Embryonic facial prominence (tissue), 1 donor: Measurements from ENCODE around the gene MYH14.
A peak's percentile ranks its signal among the peaks of the same experiment; 100 is the strongest.
"Not testable (repeated sequence)": the region's sequence is repeated elsewhere in the genome, so short reads cannot be mapped to it uniquely, and the experiment has no call there.

ENCODE experiments used
- DNase-seq: peaks from one replicate; pipeline ENCODE4 v3.0.0-alpha.2; 2016; ENCODE audit errors: extremely low spot score

The MYH14 gene

DNA sequence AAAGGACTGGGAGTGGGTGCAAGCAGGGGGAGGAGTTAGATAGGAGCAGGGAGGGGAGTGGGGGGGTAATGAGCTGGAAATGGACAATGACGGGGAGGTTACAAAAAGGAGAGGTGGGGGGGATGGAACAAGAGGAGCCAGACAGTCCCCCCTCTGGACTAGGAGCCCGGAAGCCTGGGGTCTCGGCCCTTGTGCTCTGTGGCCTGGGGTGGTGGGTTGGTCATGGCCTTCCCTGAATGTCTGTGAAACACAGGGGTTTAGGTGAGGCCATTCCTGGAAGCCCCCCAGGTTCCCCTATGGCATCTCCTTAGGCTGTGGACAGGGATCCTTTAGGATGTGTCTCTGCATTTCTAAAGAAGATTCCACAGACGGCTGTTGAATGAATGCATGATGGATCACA is 113.7 kb downstream of the MYH14 start:
- DNase-seq: no peak

DNA sequence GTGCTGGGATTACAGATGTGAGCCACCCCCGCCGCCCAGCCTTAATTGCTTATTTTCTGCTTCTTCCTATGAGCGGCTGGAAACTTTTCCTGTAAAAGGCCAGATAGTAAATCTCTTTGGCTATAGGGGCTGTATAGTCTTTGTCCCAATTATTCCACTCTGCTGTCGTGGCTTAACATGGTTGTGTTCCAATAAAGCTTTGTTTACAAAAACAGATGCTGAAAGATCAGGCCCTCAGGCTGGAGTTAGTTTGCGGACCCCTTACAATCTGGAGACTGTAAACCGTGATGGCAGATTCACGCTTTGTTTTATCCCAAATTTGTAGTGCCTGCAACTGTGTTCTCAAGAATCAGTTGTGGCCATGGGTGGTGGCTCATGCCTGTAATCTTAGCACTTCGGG is 115.0 kb downstream of the MYH14 start:
- DNase-seq: no peak

DNA sequence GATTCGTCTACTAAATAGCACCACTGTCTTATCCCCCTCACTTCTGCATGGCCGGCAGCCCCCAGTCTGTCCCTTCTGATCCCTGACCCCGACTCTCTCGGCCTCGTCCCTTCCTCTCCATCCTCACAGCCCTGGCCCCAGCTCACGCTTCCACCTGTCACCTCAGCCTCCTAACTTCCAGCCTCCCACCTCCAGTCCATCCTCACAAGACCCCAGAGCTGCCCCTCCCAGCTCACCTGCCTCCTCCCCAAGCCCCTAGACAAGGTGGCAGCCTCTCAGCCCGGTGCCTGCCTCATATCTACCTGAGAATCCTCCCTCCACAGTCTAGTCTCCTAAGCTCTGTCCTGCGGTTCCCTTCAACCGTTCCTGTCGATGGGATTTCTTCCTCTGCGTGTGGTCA is 115.7 kb downstream of the MYH14 start:
- no peak for DNase-seq

DNA sequence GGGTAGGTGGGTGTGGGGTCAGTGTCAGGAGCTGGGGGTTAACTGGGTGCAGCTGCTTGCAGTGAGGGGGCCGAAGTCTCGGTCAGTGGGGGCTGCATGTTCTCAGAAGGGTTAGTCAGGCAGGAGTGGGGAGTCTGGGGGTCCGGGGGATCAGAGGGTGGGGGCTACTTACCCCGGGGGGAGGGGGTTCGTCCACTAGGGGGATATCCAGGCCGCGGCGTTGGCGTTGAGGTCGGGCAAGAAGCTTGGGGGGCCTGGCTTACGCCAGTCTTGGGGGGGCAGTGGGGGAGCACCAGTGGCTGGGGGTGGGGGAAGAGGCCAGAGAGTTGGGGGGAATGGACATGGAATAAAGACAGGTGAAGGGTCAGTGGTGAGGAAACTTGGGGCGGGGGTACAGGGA is 116.6 kb downstream of the MYH14 start:
- DNase-seq: no peak

DNA sequence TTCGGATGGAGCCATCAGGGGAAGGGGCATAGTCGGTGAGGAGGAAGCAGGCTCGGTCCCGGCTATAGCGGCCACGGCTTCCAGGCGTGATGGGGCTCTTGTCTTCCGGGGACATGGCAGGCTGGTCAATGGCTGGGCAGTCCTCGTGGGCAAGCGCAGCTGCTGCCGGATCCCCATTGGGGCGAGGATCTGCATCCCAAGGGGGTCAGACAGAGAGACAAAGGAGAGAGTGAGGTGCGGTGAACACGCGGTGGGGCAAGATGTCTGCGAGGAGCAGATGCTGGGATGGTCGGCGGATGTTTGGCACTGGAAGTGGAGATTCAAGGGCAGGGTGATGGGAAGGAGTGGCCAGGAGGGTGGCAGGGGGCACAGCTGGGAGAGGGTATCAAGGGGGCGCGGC is 117.2 kb downstream of the MYH14 start:
- DNase-seq: no peak

DNA sequence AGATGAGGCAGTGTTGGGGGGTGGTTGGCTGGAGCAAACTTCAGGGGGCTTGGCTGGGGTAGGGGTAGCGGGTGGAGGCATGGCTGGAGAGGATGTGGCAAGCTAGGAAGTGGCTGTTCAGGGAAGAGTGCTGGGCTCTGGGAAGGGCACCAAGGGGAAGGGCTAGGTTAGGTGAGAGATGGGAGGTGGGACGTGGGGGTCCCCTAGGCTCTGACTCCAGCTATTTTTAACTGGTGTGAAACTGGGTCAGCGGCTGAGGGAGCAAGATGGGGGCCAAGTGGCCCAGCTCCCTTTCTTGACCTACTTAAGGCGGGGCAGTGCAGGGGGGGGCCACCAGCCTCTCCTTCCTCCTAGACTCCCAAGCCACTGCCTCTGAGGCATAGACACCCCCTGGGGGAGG is 118.4 kb downstream of the MYH14 start:
- DNase-seq: no peak

DNA sequence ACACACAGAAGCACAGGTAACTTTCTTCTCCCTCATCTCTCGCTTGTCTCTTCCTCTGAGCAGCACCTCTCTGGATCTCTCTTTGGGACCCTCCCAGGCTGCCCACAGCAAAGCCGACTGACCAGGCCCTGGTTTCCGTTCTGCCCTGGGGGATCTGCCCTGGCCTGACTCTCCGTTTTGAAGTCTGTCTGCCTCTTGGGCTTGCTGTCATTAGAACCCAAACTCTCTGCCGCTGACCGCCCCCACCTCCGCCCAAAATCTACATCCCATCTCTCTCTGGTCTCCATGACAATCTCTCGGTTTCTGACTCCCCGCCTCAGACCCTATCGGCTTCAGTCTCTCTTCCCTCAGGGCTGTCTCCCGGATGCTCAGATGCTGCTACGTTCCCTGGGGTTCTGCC is 118.8 kb downstream of the MYH14 start:
- DNase-seq: no peak

DNA sequence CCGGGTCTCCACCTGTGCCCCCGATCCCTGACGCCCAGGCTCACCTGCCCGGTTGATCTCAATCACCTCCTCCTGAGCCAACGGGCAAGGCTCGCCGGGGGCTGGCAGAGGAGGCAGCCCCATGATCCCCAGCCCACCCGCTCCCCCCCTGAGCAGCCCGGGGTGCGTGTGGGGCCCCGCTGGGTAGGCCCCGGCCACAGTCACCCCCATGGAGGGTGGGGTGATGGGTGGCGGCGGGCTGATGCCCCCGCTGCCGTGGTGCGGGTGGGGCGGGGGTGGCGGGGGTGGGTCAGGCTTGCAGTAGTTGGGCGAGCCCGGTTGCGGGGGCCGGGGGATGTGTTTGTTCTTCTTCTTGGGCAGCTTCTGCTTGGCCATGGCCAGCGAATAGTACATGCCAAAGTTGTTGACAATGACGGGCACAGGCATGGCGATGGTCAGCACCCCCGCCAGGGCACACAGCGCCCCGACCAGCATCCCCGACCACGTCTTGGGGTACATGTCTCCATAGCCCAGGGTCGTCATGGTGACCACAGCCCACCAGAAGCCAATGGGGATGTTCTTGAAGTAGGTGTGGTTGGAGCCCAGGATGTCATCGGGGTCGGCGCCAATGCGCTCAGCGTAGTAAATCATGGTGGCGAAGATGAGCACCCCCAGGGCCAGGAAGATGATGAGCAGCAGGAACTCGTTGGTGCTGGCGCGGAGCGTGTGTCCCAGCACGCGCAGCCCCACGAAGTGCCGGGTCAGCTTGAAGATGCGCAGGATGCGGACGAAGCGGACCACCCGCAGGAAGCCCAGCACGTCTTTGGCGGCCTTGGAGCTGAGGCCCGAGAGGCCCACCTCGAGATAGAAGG is 119.7 kb downstream of the MYH14 start:
- DNase-seq: no peak

DNA sequence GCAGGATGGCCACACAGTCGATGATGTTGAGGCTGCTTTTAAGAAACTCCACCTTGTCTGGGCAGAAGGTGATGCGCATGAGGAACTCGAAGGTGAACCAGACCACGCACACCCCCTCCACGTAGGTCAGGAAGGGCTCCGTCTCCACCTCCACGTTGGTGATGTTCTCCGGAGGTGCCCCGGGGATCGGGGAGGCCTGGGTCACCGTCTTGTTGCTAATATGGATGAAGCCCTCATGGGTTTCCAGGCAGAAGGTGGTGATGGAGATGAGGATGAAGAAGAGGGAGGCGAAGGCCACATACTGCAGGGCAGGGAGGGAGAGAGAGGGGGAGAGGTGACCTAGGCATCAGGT is 120.3 kb downstream of the MYH14 start:
- no peak for DNase-seq

DNA sequence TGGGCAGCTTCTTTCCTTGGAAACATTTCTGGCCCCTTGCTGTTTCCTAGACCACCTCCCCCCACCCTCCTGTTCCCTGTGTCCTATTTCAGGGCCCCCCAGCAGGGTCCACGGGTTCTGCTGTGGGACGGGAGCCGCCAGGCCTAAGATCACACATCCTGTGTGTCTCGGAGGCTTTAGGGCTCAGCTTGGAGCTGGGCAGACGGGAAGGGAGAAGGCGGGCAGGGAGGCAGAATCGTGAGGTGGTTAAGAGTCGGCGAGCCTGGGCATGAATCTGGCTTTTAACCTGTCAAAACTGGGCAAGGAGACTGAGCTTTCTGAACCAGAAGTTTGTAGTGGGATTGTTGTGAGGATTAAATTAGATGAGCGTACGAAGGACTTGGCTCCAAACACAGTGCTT is 120.9 kb downstream of the MYH14 start:
- no peak for DNase-seq

DNA sequence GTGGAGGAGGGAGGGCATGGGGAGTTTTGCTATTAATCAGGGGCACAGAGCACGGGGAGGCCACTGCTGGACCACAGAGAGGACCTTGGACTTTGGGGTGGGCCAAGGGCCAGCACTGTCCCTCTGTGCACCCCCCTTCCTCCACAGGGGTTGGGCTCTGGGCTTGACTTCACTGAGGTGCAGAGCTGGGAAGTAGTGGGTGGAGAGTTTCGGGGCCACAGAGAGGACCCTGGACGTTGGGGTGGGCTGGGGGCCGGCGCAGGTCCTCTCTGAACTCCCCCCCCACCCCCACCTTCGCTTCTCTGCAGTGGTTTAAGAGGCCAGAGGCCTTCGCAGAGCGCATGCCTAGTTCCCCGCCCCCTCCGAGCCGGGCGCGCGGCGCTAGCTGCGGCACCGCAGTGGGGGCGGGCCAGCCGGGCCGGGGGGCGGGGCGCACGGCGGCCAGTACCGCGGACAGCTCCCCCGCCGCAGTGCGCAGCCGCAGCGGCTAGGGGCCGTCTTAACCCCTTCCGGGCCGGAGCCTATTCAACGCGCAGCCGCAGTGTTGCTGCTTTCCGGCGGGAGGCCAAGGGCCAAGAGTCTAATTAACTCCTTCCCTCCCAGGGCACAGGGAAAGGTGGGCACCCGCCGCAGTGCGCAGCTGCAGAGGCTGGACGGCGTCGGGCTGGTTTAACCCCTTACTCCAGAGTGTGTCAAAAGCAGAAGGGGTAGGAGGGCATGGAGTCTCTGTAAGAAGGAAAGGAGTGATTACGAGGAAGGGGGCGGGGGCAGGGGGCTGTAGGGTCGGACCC is 122.1 kb downstream of the MYH14 start:
- no peak for DNase-seq

DNA sequence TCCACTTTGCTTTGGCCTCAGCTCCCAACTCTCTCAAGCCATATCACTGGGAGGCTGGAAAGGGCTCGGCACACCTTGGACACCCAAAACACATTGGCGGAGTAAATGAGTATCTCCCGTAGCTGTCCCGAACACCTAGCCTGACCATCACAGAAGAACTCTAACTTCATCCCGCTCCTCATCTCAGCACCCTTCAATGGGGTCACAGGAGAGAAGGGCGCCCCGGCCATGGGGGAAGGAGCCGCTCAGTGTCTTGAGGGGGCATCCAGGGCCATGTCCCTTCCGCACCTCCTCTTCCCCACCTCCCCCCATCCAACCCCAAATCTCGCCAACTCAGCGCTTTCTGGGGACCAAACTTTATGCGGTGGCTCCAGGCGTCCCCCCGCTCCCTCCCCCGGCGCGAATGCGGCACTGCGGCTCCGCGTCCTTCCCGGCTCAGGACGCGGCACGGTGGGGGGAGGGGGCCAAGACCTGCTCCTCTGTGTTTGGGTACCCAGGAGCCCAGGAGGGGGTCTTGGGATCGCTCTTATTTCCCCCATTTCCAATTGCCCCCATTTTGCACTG is 122.8 kb downstream of the MYH14 start:
- no peak for DNase-seq

DNA sequence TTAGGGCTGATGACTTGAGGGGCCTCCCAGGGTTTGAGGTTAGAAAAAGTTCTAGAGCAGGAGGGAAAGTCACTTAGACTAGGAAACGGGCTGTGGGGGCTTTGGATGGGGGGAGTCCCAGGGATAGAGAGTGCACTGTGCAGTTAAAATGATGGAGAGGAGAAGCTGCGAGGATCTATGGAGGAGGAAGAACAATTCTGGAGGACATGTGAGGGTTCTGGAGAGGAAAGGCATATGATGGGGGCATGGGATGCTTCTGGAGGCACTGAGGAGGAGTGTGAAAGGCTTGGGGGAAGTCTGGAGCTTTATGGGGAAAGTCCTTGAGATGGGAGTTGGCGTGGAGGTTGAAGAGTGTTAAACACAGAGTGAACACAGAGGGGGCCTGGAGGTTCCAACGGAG is 123.6 kb downstream of the MYH14 start:
- DNase-seq: no peak

DNA sequence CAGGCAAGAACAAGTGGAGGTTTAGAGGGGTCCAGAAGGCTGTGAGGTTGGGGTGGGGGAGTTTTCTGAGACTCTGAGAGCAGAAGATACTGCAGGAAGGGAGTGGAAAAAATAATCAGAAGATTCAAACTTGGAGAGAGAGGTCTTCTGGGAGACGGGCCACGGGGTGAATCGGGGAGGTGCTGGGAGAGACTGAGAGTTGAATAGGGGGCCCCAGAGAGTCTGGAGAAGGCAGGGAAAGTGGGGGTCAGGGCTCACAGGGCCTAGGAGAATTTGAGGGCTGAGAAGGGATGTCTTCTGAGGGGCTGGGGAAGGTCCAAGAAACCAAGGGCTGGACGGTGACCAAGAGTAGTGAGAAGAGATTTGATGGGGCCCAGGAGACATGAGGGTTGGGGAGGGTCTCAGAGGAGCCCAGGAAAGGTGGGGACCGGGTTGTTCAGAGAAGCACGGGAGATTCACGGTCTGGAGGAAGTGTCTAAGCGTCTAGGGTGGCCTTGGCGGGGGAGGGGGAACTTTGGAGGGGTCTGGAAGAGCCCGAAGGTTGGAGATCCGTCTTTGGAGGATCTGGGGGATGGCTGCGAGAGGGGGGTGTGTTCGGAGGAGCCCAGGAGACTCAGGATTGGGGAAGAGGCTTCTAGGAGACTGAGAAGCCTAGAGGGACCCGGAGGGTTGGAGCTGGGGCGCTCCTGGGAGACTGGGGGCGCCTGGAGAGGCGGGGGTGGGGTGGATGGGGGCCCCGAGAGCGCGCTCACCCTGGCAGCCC is 124.2 kb downstream of the MYH14 start:
- no peak for DNase-seq

DNA sequence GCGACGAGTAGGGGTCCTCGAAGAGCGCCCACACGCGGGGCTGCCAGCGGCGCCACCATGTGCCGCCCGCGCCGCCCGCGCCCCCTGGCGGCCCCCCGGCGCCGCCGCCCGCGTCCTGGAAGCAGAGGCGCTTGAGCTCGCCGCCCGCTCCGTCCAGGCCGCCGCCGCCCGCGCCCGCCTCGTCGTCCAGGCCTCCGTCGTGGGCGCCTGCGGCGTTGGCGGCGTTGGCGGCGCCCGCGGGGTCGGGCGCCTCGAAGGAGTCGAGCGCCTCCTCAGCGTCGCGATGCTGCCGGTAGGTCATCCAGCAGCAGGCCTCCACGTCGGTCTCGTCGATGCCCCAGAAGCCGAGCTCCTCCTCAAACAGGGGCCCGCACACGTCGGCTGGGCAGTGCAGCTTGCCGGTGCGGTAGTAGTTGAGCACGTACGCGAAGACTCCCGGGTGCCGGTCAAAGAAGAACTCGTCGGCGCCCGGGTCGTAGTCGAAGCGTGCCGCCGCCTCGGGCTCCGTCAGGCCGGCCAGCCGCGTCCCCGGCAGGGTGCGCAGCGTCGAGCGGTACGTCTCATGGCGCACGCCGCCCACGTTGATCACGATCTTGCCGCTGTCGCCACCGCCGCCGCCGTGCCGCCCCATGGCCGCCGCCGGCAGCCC is 124.9 kb downstream of the MYH14 start:
- no peak for DNase-seq

DNA sequence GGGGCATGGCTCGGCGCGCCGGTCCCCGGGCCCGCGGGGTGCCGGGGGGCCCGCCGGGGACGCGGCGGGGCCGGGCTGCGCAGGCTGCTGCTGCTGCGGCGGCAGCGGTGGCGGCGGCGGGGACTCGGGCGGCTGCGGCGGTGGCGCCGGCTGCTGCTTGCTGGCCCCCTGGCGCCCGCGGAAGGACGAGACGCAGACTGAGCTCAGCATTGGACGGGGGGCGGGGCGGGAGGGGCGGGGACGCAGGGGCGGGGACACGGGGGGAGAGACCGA is 125.4 kb downstream of the MYH14 start:
- no peak for DNase-seq

DNA sequence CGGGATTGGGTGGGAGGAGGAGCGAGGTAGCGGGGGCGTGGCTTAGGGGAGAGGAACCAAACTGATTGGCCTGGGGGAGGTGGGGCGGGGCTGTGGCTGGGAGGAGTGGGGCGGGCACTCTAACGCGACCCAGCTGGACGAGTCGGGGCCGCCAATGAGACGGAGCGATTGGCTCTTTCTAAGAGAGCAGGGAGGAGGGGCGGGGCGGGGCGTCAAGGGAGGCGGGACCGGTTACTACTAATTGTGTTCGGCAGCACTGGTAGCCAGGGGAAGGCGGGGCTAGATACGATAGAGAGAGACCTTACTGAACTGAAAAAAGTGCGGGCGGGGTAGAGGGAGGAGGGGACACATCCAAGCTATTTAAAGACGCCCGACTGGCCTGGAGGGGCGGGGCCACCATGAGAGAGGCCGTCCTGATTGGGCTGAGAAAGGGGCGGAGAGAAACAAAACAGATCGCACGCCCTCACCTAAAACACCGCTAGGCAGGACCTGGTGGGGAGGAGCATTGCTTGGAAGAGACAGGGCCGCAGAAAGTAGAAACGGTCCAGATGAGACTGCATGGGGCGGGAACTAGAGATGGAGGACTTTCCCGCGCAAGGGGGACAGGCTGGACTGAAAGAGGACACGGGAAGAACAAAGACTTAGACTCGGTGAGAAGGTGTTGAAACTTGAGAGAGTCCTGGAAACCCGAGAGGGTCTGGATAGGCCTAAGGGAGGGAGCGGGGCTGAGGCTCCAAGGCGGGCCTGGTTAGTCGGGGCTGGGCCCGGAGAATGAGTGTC is 125.9 kb downstream of the MYH14 start, which contains the start of gene KCNC3:
Gene KCNC3, minus strand, starts transcription at position 232 of the 780 bp plus-strand sequence. CDS start 295 bp downstream, outside the sequence.
- DNase-seq: peak; percentile 99

DNA sequence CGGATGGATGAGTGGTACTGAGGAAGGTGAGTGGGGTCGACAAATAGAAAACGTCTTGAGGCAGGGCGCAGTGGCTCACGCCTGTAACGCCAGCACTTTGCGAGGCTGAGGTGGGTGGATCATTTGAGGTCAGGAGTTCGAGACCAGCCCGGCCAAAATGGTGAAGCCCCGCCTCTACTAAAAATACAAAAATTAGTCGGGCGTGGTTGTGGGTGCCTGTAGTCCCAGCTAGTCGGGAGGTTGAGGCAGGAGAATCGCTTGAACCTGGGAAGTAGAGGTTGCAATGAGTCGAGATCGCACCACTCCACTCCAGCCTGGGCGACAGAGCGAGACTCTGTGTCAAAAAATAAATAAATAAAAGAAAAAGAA is 126.5 kb downstream of the MYH14 start:
- DNase-seq: not testable (repeated sequence)

DNA sequence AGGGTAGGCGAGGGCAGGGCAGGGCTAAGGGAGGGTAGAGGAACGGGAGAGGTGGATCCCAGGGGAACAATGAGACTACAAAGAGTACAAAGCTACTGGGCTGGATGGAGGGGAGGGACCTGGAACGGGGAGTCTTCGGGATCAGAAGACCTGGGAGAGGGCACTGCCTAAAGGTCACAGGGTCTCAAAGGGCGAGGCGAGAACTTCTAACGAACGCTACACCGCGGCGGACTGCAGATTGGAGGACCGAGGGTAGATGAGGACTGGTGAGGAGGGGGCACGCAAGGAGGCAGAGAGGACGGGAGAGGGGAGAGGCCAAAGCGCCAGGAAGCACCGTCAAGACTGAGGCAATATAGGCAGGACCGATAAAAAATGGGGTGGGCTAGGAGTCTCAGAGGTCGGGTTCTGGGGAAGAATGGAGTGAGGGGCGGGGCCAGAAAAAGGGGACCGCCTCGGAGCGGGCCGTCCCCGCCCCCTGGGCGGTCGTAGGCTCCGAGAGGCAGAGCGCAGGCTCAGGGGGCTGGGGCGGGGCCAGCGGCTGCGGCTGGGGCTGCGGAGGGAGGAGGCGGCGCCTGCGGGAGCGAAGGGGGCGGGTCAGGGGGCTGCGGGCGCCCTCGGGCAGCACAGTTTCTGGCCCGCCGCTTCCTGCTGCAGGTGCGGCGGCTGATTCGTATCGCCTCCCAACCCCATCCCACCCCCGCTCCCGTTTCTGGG is 127.1 kb downstream of the MYH14 start:
- DNase-seq: peak; percentile 76

DNA sequence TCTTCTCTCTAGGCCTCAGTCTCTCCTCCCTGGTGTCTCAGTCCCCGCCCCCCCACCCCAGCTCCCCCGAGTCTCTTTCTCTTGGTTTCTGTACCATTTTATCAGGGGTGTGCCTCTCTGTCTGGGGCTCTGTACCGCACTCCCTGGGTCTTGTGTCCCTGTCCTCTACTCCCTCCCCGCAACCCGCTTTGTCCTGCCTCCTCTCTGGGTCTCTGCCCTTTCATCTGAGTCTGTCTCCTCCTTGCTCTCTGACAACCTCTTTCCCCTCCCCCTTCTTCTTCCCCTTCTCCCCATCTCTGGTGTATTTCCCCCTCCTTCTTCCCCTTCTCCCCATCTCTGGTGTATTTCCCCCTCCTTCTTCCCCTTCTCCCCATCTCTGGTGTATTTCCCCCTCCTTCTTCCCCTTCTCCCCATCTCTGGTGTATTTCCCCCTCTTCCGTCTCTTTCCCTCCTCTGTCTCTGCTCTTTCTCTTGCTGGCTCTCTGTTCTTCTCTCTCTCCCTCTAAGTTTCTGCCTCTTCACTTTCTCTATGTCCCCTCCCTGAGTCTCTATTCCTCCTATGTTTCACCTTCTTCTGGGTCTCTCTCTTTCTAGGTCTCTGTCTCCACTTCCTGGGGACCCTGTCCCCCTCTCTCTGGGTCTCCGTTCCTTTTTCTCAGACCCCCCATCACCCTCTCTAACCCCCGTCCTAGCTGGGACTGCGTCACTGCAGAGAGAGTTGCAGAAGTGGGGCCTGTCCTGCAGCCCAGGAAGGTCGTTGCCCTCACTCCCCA is 128.0 kb downstream of the MYH14 start:
- no peak for DNase-seq
